Cardiac fibroblast (primary cell): Measurements from ENCODE around the gene ZNF550.

Experiments used
- DNase-seq, 2 donors: peaks; one replicate each; pipeline versions ENCODE4 v3.0.0 to v3.0.0-alpha.2; 2010; ENCODE audit warnings: low read depth in 2 of 2
- H3K4me3 ChIP-seq, 2 donors: replicated peaks in 1 of 2; 1 replicate in 1 of 2; 2 replicates in 1 of 2; pipeline ENCODE4 v1.5.1; 2011; ENCODE audit warnings: low read depth in 2 of 2, low read length in 2 of 2, mild to moderate bottlenecking in 2 of 2, moderate library complexity in 1 of 2

ZNF550 gene

DNA sequence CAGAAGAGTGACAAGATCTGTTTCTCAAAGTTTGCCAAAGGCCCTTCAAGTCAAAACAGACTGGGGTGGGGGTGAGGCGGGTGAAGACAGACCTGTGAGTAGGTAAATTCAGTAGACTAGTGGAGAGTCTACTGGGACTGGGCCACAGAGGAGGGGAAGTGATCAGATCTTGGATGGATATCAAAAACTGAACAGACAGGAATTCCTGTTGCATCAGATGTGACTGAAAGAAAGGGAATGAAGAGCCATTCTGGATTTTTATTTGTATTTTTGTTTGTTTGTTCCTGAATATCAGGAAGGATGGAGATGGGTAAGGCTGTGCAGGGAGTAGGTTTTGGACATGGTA is 71.4 kb downstream of the ZNF550 start:
- peak overlapping the region; percentile 32 to 42 for H3K4me3 ChIP-seq
- DNase-seq = peak; percentile 37 to 51

DNA sequence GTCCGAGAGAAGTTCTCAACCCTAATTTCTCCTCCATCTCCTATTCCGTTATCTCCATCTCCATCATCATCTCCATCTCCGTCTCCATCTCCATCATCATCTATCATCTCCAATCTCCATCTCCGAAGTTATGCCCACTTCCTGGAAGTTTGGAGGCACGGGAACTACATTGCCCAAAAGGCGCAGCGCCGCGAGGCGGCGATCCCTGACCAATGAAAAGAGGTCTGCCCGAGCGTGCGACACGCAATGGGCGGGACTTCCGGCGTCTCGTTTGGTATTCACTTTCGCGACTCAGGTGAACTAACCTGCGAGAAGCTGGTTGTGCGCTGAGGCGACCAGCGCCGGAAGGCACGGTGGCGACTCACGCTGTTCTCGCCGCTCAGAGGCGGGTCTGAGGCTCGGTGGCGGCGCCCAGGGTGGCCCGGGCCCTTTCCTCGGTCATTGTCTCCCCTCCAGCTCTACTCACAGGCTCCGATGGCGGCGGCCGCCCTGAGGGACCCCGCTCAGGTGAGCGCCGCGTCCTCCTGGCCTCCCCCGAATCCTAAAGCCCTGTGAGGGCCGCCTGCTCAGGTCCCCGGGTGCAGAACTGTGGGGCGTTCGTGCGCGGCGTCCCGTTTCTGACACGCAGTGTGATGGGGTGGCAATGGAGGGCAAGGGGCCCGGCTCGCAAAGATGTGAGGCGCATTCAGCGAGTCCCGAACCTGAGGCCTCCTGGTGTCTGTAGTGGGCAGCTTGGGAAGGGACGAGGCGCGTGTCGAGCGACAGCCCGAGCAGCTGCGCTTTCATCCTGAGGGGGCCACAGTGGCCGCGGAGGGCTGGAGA is 72.0 kb downstream of the ZNF550 start, which contains the start of gene ZNF419:
Gene ZNF419, plus strand, starts transcription at position 274 of the 822 bp plus-strand sequence. Its CDS starts 201 bp downstream, at position 475.
- peak; percentile 81 to 82 for DNase-seq
- H3K4me3 ChIP-seq = peak within 1 kb of the TSS; percentile 91 to 95
